HepG2 (cell line): Measurements from ENCODE around the gene NKD1. TPM values are rescaled to one million over a fixed set of nuclear protein-coding genes. Genes with fewer than 3 reads are reported as not detected.

ENCODE experiments used
- AGO2 ChIP-seq: fragments of 200-400 bp; formaldehyde crosslinking; optimal IDR thresholded peaks from 2 replicates; pipeline ENCODE3; 2017; ENCODE audit warnings: mild to moderate bottlenecking, low read depth, low read length, moderate library complexity
- EEA1 ChIP-seq: sonication (generic); formaldehyde crosslinking; IDR thresholded peaks from 2 replicates; pipeline ENCODE4 v1.5.1; 2020; ENCODE audit warnings: mild to moderate bottlenecking, missing genetic modification reagents, borderline replicate concordance
- FOXJ3 ChIP-seq: sonication (generic); formaldehyde crosslinking; IDR thresholded peaks from 2 replicates; pipeline ENCODE4 v1.4.0; 2020; ENCODE audit warnings: missing genetic modification reagents, mild to moderate bottlenecking, borderline replicate concordance
- GLI4 ChIP-seq: sonication (generic); formaldehyde crosslinking; IDR thresholded peaks from 2 replicates; pipeline ENCODE4 v1.5.1; 2020; ENCODE audit warnings: missing genetic modification reagents, mild to moderate bottlenecking, moderate library complexity, borderline replicate concordance
- GTF2F1 ChIP-seq: fragments of 150-350 bp; IDR thresholded peaks from 2 replicates; pipeline ENCODE4 v1.6.1; 2014; ENCODE audit warnings: low read length
- HNRNPH1 ChIP-seq: fragments of 200-400 bp; formaldehyde crosslinking; optimal IDR thresholded peaks from 2 replicates; pipeline ENCODE3; 2017; ENCODE audit warnings: mild to moderate bottlenecking, low read depth, low read length
- HNRNPK ChIP-seq: fragments of 200-400 bp; formaldehyde crosslinking; IDR thresholded peaks from 2 replicates; pipeline ENCODE4 v1.6.1; 2018; ENCODE audit warnings: low read length, low read depth, moderate library complexity, mild to moderate bottlenecking; ENCODE audit not compliant: poor library complexity, severe bottlenecking
- IRF9 ChIP-seq: sonication (generic); formaldehyde crosslinking; IDR thresholded peaks from 2 replicates; pipeline ENCODE4 v1.8.0; 2022; ENCODE audit warnings: missing genetic modification reagents, mild to moderate bottlenecking, borderline replicate concordance
- KDM4B ChIP-seq: sonication (generic); formaldehyde crosslinking; IDR thresholded peaks from 2 replicates; pipeline ENCODE4 v1.4.0; 2020; ENCODE audit warnings: missing genetic modification reagents
- MBNL3 ChIP-seq: fragments of 250-450 bp; sonication (Bioruptor Pico); conservative IDR thresholded peaks from 2 replicates; pipeline ENCODE4 v1.8.0; 2022; ENCODE audit warnings: mild to moderate bottlenecking, inconsistent platforms
- MED1 ChIP-seq: sonication (generic); formaldehyde crosslinking; IDR thresholded peaks from 2 replicates; pipeline ENCODE4 v1.4.0; 2020; ENCODE audit warnings: missing genetic modification reagents
- MIER2 ChIP-seq: IDR thresholded peaks from 2 replicates; pipeline ENCODE4 v1.6.1; 2016; ENCODE audit warnings: missing biosample characterization, missing genetic modification reagents
- MTF2 ChIP-seq: sonication (generic); formaldehyde crosslinking; IDR thresholded peaks from 2 replicates; pipeline ENCODE4 v1.5.0; 2020; ENCODE audit warnings: missing genetic modification reagents, borderline replicate concordance
- RERE ChIP-seq: IDR thresholded peaks from 2 replicates; pipeline ENCODE4 v1.6.1; 2016; ENCODE audit warnings: low read depth, missing genetic modification reagents, missing compliant biosample characterization
- SOX13 ChIP-seq, 3 experiments: fragments of 450-650 bp in 1 of 3; sonication (generic) in 1 of 3; formaldehyde crosslinking in 1 of 3; IDR thresholded peaks in 2 of 3; conservative IDR thresholded peaks in 1 of 3; 2 replicates each; pipeline versions ENCODE4 v1.5.0 to v1.6.1; 2016 to 2020; ENCODE audit warnings: antibody characterized with exemption in 1 of 3, mild to moderate bottlenecking in 1 of 3, missing compliant biosample characterization in 1 of 3, missing genetic modification reagents in 1 of 3, moderate library complexity in 1 of 3
- SP140L ChIP-seq: sonication (generic); formaldehyde crosslinking; IDR thresholded peaks from 2 replicates; pipeline ENCODE4 v1.4.0; 2020; ENCODE audit warnings: missing genetic modification reagents, borderline replicate concordance
- TGIF2 ChIP-seq: IDR thresholded peaks from 2 replicates; pipeline ENCODE4 v1.6.1; 2016; ENCODE audit warnings: control low read depth, missing compliant biosample characterization
- YEATS2 ChIP-seq: sonication (generic); formaldehyde crosslinking; IDR thresholded peaks from 2 replicates; pipeline ENCODE4 v1.4.0; 2020; ENCODE audit warnings: missing genetic modification reagents, borderline replicate concordance
- ZBTB8A ChIP-seq: sonication (generic); formaldehyde crosslinking; IDR thresholded peaks from 2 replicates; pipeline ENCODE4 v1.4.0; 2020; ENCODE audit warnings: mild to moderate bottlenecking, low read depth, missing genetic modification reagents, borderline replicate concordance
- ZFP36 ChIP-seq: fragments of 150-350 bp; IDR thresholded peaks from 2 replicates; pipeline ENCODE4 v1.6.1; 2018; ENCODE audit warnings: borderline replicate concordance, low read length, low read depth; ENCODE audit not compliant: partially characterized antibody
- ZIK1 ChIP-seq: sonication (generic); formaldehyde crosslinking; IDR thresholded peaks from 2 replicates; pipeline ENCODE4 v1.5.0; 2020; ENCODE audit warnings: mild to moderate bottlenecking, low read depth, missing genetic modification reagents, borderline replicate concordance
- ZNF496 ChIP-seq: sonication (generic); formaldehyde crosslinking; IDR thresholded peaks from 2 replicates; pipeline ENCODE4 v1.8.1; 2023; ENCODE audit warnings: mild to moderate bottlenecking, moderate library complexity, missing genetic modification reagents; ENCODE audit not compliant: insufficient replicate concordance
- ZNF674 ChIP-seq: sonication (generic); formaldehyde crosslinking; IDR thresholded peaks from 2 replicates; pipeline ENCODE4 v1.5.0; 2020; ENCODE audit warnings: low read depth, mild to moderate bottlenecking, missing genetic modification reagents
- ZNF703 ChIP-seq: sonication (generic); formaldehyde crosslinking; IDR thresholded peaks from 2 replicates; pipeline ENCODE4 v1.5.1; 2020; ENCODE audit warnings: missing genetic modification reagents, mild to moderate bottlenecking, moderate library complexity, borderline replicate concordance
- polyA plus RNA-seq, 8 experiments: library from polyadenylated mRNA; depleted of rRNA in 3 of 8; stranded (reverse) in 7 of 8; unstranded in 1 of 8; fragments of >200 nt; fragmentation: Illumina TruSeq in 4 of 8; extraction: Trizol in 4 of 8; gene quantifications; 2 replicates each; pipeline versions ENCODE4 v1.2.1 to v1.2.3, GENCODE V29; 2011 to 2016; ENCODE audit warnings: low read depth in 4 of 8, missing spikeins in 1 of 8, mixed read lengths in 1 of 8; ENCODE audit not compliant: insufficient read depth in 1 of 8
- total RNA-seq, 5 experiments: library from RNA; depleted of rRNA; stranded (reverse); fragments of >200 nt; fragmentation: Illumina TruSeq; extraction: Trizol; gene quantifications; 2 replicates each; pipeline ENCODE4 v1.2.3, GENCODE V29; 2016; ENCODE audit warnings: low read depth in 1 of 5

NKD1 gene
- total and polyA plus RNA-seq, 2 of the 13 experiments (the other 11 are each of a cell fraction or from before 2014, with no cell fraction given): 70.4 to 121 TPM

DNA sequence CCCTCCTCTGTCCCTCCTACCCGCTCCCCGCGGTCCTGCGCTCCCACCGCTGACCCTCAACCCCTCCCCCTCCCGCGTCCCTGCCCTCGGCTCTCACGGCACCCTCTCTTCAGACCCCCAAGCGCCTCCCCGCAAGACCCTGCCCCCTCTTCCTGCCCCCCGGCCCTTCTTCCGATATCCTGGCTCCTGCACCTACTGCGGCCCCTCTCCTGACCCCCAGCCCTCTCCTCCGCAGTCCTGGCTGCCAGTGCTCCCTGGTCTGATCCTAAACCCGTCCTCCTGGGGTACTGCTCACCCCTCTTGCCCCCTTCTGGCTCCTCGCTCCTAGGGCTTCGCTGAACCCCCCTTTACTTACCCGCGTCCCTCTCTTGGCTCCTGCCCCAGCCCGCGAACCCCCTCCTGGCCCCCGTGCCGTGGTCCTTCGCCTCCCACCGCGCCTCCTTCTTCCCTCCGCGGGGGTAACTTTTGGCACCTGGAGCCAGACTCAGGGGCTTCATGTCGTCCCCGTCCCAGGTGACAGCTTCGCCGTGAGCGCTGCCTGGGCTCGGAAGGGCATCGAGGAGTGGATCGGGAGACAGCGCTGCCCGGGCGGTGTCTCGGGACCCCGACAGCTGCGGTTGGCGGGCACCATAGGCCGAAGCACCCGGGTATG lies 839 bp downstream of the NKD1 start (continued):
- TF ChIP-seq IRF9 (CRISPR knock-in tag) (no peak), HNRNPH1 (no peak), ZBTB8A (CRISPR knock-in tag) (no peak), EEA1 (CRISPR knock-in tag) (no peak), HNRNPK (peak; percentile 76), ZNF674 (CRISPR knock-in tag) (no peak), MIER2 (CRISPR knock-in tag) (no peak), MBNL3 (CRISPR knock-in tag) (no peak), ZIK1 (no peak), ZFP36 (no peak), GLI4 (no peak), GTF2F1 (no peak), RERE (CRISPR knock-in tag) (no peak), KDM4B (CRISPR knock-in tag) (no peak), TGIF2 (CRISPR knock-in tag) (peak; percentile 66; the same call in 1 of the 2 replicates), AGO2 (peak; percentile 97), FOXJ3 (CRISPR knock-in tag) (no peak), SOX13 (IDR thresholded peaks at IDR 0.05) (no peak), SOX13 (CRISPR knock-in tag; conservative IDR thresholded peaks at IDR 0.05 in 1 of 2, IDR thresholded peaks at IDR 0.05 in 1 of 2) (no peak), MTF2 (no peak), MED1 (no peak), YEATS2 (CRISPR knock-in tag) (no peak), SP140L (no peak), ZNF703 (CRISPR knock-in tag) (0 out of 2 replicates have a peak, but pooled peaks have one; percentile 43), ZNF496 (CRISPR knock-in tag) (no peak)
